GM18873 (cell line): ENCODE data around the gene APOL3.
"Not testable (repeated sequence)": the region's sequence is repeated elsewhere in the genome, so short reads cannot be mapped to it uniquely, and the experiment has no call there.

ENCODE experiments used
- ATAC-seq: cut with Tn5 transposase; IDR thresholded peaks from one replicate; pipeline ENCODE4 v1.9.1; 2021; ENCODE audit warnings: mild to moderate bottlenecking, moderate library complexity, moderate number of reproducible peaks; ENCODE audit not compliant: unreplicated experiment, low FRiP score

The APOL3 gene

DNA sequence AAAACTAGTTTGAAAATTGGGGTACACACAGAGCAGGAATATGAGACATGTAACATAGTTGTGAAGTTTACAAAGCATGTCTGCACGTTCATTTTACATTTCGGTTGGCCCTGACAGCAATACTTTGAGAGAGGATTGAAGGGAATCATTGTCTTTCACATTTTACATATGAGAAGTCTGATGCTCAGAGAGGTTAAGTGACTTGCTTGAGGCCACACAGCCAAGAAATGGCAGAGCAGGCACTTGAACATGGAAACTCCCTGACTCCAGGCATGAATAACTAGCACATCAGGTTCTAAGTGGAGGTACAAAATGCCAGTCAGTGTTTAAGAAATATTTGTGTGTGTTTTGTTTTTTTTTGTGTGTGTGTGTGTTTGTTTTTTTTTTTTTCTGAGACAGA is 53.6 kb downstream of the APOL3 start:
- ATAC-seq = no peak

DNA sequence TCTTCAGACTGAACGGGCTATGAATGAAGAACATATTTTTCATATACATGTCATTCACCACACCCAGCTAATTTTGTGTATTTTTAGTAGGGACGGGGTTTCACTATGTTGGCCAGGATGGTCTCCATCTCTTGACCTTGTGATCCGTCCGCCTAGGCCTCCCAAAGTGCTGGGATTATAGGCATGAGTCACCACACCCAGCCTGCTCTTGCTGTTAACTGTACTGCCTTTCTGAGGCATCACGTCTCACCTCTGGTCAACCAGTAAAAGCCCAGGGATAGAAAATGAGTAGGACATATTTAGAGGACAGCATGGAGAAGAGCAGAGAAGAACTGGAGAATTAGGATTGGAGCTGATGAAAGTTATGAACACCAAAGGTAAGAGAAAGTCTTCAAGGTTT is 55.6 kb downstream of the APOL3 start:
- no peak for ATAC-seq

DNA sequence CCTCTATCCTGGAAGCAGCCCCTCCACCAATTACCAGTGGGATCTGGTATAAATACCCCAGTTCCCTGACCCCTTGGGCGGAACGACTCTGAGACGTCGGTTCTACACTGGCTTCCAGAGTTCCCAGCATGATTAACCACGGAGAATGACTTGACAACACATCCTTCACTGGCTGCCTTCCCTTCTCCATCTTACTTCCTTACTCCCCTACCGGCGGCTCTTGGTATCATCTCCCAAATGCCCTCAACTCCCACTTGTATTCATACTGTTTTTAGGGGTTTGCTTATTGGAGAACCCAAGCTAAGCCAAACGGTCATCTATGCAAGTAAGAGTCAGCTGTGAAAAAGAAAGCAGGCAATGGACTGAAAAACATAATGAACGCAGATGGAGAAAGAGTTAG is 56.1 kb downstream of the APOL3 start:
- no peak for ATAC-seq

DNA sequence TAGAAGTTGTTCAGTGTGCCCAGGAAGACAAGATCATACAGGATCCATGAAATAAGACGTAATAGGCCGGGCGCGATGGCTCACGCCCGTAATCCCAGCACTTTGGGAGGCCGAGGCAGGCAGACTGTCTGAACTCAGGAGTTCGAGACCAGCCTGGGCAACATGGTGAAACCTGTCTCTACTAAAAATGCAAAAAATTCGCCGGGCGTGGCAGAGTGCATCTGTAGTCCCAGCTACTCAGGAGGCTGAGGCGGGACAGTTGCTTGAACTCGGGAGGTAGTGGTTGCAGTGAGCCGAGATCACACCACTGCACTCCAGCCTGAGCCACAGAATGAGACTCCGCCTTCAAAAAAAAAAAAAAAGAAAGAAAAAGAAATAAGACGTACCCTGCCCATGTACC is 56.7 kb downstream of the APOL3 start:
- ATAC-seq = no peak

DNA sequence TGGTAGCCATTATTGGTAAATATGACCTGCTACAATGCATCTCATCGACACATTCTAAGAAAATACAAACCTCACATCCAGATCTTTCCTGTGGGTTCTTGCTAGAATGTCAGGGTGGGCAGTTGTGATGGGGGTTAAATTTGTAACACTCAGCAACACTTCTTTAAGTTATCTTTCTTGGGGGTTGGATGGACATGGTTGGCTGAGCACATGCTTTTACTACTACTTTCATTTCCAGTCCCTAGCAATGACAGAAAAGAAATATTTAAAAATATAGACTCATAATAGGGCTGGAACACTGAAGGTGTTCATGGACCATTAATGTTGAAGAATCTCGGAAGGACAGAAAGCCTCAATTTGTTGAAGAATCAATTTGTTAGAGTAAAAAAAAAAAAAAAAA is 57.6 kb downstream of the APOL3 start:
- ATAC-seq = no peak

DNA sequence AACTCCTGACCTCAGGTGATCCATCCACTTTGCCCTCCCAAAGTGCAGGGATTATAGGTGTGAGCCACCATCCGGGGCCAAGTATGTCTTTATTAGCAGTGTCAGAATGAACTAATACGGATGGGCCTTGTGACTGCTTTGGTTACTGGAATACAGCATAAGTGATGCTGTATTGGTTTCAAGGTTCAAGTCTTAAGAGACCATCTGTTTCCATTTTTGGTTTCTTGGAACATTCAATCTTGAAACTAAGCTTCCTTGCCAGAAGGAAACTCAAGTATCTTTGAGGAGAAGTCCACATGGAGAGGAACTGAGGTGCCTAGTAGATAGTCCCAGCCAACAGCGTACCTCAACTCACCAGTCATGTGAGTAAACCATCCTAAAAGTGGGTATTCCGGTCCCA is 58.8 kb downstream of the APOL3 start:
- ATAC-seq = no peak

DNA sequence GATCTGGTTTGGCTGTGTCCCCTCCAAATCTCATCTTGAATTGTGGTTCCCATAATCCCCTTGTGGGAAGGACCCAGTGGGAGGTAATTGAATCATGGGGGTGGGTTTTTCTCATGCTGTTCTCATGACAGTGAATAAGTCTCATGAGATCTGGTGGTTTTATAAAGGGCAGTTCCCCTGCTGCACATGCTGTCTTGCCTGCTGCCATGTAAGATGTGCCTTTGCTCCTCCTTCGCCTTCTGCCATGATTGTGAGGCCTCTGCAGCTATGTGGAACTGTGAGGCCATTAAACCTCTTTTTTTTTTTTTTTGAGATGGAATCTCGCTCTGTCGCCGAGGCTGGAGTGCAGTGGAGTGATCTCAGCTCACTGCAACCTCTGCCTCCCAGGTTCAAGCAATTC is 59.6 kb downstream of the APOL3 start:
- not testable (repeated sequence) for ATAC-seq

DNA sequence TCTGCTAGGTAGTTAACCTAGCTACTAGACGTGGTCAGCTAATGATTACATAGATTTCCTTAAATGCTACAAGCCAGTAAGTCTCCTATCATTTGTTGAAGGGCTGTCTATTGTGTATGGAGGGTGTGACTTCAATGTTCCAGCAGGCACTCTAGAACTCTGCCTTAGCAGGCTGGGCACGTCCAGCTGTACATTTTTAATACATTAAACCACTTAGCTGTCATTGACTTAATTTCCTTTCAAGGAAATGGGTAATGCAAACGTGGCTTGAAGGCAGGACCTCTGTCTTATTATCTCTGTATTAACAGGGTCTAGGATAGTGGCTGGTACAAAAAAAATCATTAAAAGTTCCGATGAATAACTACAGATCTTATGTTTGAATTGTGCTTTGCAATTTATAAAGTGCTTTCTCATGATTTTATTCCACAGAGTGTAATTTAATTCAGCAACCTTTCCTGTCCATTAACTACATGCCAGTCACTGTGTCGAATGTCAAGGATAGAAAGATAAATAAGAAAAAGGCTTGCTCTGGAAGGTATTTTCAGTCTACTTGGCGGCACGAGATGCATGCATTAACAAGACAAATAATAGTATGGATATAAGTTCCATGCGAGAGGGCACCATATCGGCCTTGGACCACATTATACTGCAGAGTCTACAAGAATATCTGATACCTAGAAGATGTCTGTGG is 60.3 kb downstream of the APOL3 start:
- ATAC-seq = no peak

DNA sequence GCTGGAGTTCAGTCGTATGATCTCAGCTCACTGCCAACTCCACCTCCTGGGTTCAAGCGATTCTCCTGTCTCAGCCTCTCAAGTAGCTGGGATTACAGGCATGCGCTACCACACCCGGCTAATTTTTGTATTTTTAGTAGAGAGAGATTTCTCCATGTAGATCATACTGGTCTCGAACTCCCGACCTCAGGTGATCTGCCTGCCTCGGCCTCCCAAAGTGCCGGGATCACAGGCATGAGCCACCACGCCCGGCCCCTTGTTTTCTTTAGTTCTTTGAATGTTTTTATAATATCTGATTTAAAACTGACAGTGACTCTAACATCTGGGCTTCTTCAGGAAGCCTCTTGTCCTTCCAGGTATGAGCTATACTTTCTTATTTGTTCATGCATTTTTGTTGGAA is 61.0 kb downstream of the APOL3 start:
- ATAC-seq = not testable (repeated sequence)

DNA sequence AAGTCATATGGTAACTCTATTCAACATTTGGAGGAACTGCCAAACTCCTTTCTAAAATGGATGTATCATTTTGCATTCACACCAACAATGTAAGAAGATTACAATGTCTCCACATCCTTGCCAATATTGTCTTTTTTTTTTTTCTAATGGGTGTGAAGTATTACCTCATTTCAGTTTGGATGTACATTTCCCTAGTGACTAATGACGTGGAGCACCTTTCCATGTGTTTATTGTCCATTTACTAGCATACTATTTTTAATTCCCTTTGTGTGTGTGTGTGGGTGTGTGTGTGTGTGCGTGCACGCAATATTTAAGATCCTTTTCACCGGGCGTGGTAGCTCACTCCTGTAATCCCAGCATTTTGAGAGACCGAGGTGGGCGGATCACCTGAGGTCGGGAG is 62.7 kb downstream of the APOL3 start:
- no peak for ATAC-seq

DNA sequence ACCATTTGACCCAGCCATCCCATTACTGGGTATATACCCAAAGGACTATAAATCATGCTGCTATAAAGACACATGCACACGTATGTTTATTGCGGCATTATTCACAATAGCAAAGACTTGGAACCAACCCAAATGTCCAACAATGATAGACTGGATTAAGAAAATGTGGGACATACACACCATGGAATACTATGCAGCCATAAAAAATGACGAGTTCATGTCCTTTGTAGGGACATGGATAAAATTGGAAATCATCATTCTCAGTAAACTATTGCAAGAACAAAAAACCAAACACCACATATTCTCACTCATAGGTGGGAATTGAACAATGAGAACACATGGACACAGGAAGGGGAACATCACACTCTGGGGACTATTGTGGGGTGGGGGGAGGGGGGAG is 69.8 kb downstream of the APOL3 start:
- ATAC-seq = not testable (repeated sequence)
